ENCODE data around the gene GNG12. TPM values are rescaled to one million over a fixed set of nuclear protein-coding genes. Genes with fewer than 3 reads are reported as not detected.

GNG12 gene
- total RNA-seq, 1 experiment from 2014 or later, result 14.3 TPM

DNA sequence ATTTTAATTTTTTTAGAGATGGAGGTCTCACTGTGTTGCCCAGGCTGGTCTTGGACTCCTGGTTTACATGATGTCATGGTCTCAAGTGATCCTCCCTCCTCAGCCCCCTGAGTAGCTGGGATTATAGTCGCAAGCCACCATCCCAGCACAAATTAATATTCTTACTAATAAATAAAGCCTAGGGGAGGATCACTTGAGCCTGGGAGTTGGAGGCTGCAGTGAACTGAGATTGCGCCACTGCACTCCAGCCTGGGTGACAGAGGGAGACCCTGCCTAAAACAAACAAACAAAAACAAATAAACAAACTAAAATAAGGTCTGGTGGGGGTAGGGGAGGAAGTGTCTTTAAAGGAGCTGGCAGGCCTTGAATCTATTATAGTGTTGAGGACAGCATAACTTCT, 157.0 kb downstream of the GNG12 start:
- H2BK12ac ChIP-seq (ENCODE audit: insufficient read length, low read depth, low read length), result no peak overlapping the region
- H3K27ac ChIP-seq (ENCODE audit: insufficient read length, low read depth, low read length), result no peak overlapping the region
- no peak overlapping the region for H3K18ac ChIP-seq (ENCODE audit: insufficient read length, low read depth, low read length)
- H3K4me3 Mint-ChIP-seq, result no peak overlapping the region
- no peaks in the 10 kb centered on the region for H3K9me3 Mint-ChIP-seq
- no peak overlapping the region for H3K14ac ChIP-seq (ENCODE audit: insufficient read depth, low read length)
- no peak overlapping the region for H3T11ph ChIP-seq (ENCODE audit: low read length)
- H2AFZ ChIP-seq (ENCODE audit: low read length), result no peak overlapping the region
- H2BK15ac ChIP-seq (ENCODE audit: low read depth, low read length), result no peak overlapping the region
- no peak overlapping the region for H2AK5ac ChIP-seq (ENCODE audit: insufficient read length, low read length)
- no peak overlapping the region for H4K91ac ChIP-seq (ENCODE audit: insufficient read length, low read depth, low read length)
- H3K4ac ChIP-seq (ENCODE audit: low read depth, low read length), result no peak overlapping the region
- no peaks in the 10 kb centered on the region for H3K27me3 ChIP-seq (ENCODE audit: insufficient read depth, low read length)
- H4K5ac ChIP-seq (ENCODE audit: insufficient read length, low read depth, low read length), result no peak overlapping the region
- no peaks in the 10 kb centered on the region for H3K4me1 ChIP-seq (ENCODE audit: insufficient read depth, low read length)
- no peak overlapping the region for H3K56ac ChIP-seq (ENCODE audit: insufficient read length, low read depth, low read length)
- H3K9me3 ChIP-seq (ENCODE audit: control insufficient read depth, low read depth, low read length), result no peaks in the 10 kb centered on the region
- H3K4me1 Mint-ChIP-seq, result peaks cover 0 to 9% of the 10 kb centered on the region in 2 experiments; a peak in 3 of 4 replicates
- H2BK5ac ChIP-seq (ENCODE audit: insufficient read length, low read length), result no peak overlapping the region
- H3K23me2 ChIP-seq (ENCODE audit: insufficient read length, low read depth, low read length, poor library complexity, severe bottlenecking), result no peaks in the 10 kb centered on the region
- no peak overlapping the region for H2BK120ac ChIP-seq (ENCODE audit: low read depth, low read length, poor library complexity, severe bottlenecking)
- WGBS (ENCODE audit: extremely low coverage, insufficient read length, low lambda C conversion rate), result no CpG with 5 or more reads among the region's 2 CpGs
- no peaks in the 10 kb centered on the region for H4K20me1 ChIP-seq (ENCODE audit: control insufficient read depth, insufficient read depth, insufficient read length)
- no peak overlapping the region for H4K8ac ChIP-seq (replicated peaks; ENCODE audit: insufficient read length, low read depth, low read length)
- no peak overlapping the region for H3K23ac ChIP-seq (ENCODE audit: insufficient read length, low read depth, low read length)
- H3K27ac Mint-ChIP-seq, result no peak overlapping the region
- no peaks in the 10 kb centered on the region for H3K79me1 ChIP-seq (ENCODE audit: insufficient read depth, low read depth, low read length, poor library complexity, severe bottlenecking)
- no peaks in the 10 kb centered on the region for H3K79me2 ChIP-seq (ENCODE audit: insufficient read depth, low read length)
- H3K36me3 Mint-ChIP-seq (ENCODE audit: insufficient read depth in 1 of 3, low read depth in 3 of 3), result no peaks in the 10 kb centered on the region
- DNase-seq, result no peak
- TF ChIP-seq, protein P1, sequence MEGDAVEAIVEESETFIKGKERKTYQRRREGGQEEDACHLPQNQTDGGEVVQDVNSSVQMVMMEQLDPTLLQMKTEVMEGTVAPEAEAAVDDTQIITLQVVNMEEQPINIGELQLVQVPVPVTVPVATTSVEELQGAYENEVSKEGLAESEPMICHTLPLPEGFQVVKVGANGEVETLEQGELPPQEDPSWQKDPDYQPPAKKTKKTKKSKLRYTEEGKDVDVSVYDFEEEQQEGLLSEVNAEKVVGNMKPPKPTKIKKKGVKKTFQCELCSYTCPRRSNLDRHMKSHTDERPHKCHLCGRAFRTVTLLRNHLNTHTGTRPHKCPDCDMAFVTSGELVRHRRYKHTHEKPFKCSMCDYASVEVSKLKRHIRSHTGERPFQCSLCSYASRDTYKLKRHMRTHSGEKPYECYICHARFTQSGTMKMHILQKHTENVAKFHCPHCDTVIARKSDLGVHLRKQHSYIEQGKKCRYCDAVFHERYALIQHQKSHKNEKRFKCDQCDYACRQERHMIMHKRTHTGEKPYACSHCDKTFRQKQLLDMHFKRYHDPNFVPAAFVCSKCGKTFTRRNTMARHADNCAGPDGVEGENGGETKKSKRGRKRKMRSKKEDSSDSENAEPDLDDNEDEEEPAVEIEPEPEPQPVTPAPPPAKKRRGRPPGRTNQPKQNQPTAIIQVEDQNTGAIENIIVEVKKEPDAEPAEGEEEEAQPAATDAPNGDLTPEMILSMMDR (conservative IDR thresholded peaks at IDR 0.05), result no peak
- peaks cover 5% of the 10 kb centered on the region for H3K27me3 Mint-ChIP-seq (ENCODE audit: low read depth)
- H3K4me2 ChIP-seq (ENCODE audit: insufficient read depth, insufficient read length, low read length), result no peak overlapping the region
- H3K9ac ChIP-seq (ENCODE audit: extremely low read depth, insufficient read length, low read length), result no peak overlapping the region
- no peak overlapping the region for H2BK20ac ChIP-seq (ENCODE audit: low read depth, low read length, poor library complexity, severe bottlenecking)

All from H9 (cell line).